Left renal pelvis (tissue), 4 donors: ENCODE results near the gene ZNF385B. TPM values are rescaled to one million over a fixed set of nuclear protein-coding genes. Genes with fewer than 3 reads are reported as not detected.

Experiments
- DNase-seq, 4 donors: peaks; one replicate each; pipeline ENCODE4 v3.0.0-alpha.2; 2013; ENCODE audit warnings: low read depth in 4 of 4, low spot score in 3 of 4
- polyA plus RNA-seq, 4 donors: library from polyadenylated mRNA; unstranded; fragments of 120-200 nt; gene quantifications; one replicate each; pipeline ENCODE4 v1.2.1, GENCODE V29; 2013; ENCODE audit not compliant: insufficient read length in 4 of 4

ZNF385B gene
- polyA plus RNA-seq, 4 donors = 1.0 to 15.6 (median 12.8) TPM

GRCh38 chr2:179751163-179751809, 110.1 kb downstream of the ZNF385B start:
- DNase-seq = no peak

- no peak for DNase-seq
Observed at GRCh38 chr2:179749210-179749609, 112.2 kb downstream of the ZNF385B start.

- no peak for DNase-seq
Observed at GRCh38 chr2:179746981-179747380, 114.4 kb downstream of the ZNF385B start.

GRCh38 chr2:179745635-179746256, 115.7 kb downstream of the ZNF385B start:
- no peak for DNase-seq

GRCh38 chr2:179744401-179744800, 117.0 kb downstream of the ZNF385B start:
- no peak for DNase-seq

GRCh38 chr2:179741317-179741716, 120.1 kb downstream of the ZNF385B start:
- DNase-seq = no peak

GRCh38 chr2:179729966-179730365, 131.4 kb downstream of the ZNF385B start:
- DNase-seq = no peak

- no peak for DNase-seq
Observed at GRCh38 chr2:179726461-179727180, 134.8 kb downstream of the ZNF385B start.

GRCh38 chr2:179724403-179724802, 137.0 kb downstream of the ZNF385B start:
- DNase-seq = no peak

GRCh38 chr2:179720173-179720772, 141.1 kb downstream of the ZNF385B start:
- no peak for DNase-seq

- no peak for DNase-seq
Observed at GRCh38 chr2:179715871-179716270, 145.5 kb downstream of the ZNF385B start.

- no peak for DNase-seq
Observed at GRCh38 chr2:179715196-179715595, 146.2 kb downstream of the ZNF385B start.

GRCh38 chr2:179712825-179713224, 148.6 kb downstream of the ZNF385B start:
- no peak for DNase-seq

GRCh38 chr2:179711375-179711774, 150.0 kb downstream of the ZNF385B start:
- no peak for DNase-seq

- DNase-seq = no peak
Observed at GRCh38 chr2:179703702-179704101, 157.7 kb downstream of the ZNF385B start.

- no peak for DNase-seq
Observed at GRCh38 chr2:179702912-179703311, 158.5 kb downstream of the ZNF385B start.

- DNase-seq = no peak
Observed at GRCh38 chr2:179701524-179702110, 159.8 kb downstream of the ZNF385B start.

- no peak for DNase-seq
Observed at GRCh38 chr2:179695486-179695885, 165.9 kb downstream of the ZNF385B start.

- DNase-seq = no peak
Observed at GRCh38 chr2:179694963-179695362, 166.4 kb downstream of the ZNF385B start.

- no peak for DNase-seq
Observed at GRCh38 chr2:179692610-179693009, 168.8 kb downstream of the ZNF385B start.

GRCh38 chr2:179692043-179692442, 169.4 kb downstream of the ZNF385B start:
- no peak for DNase-seq
